RWPE2 (cell line): Measurements from ENCODE around the gene DOCK11.

Experiments
- ATAC-seq: fragments of 200-7000 bp; cut with Tn5 transposase; 3 replicates; pipeline ENCODE4 v1.9.1; 2021; ENCODE audit warnings: low read depth
- DNase-seq: peaks from one replicate; pipeline ENCODE4 v3.0.0-alpha.2; 2020; ENCODE audit warnings: low spot score
- H3K27ac ChIP-seq: fragments of 450-650 bp; 2 replicates; pipeline ENCODE4 v1.5.1; 2017; ENCODE audit warnings: mild to moderate bottlenecking; ENCODE audit not compliant: poor library complexity, severe bottlenecking
- H3K27me3 ChIP-seq: fragments of 250-450 bp; sonication (Bioruptor Pico); 2 replicates; pipeline ENCODE4 v1.5.1; 2021; ENCODE audit warnings: mild to moderate bottlenecking, moderate library complexity; ENCODE audit not compliant: insufficient read depth, poor library complexity, severe bottlenecking
- H3K36me3 ChIP-seq: fragments of 250-450 bp; sonication (Bioruptor Pico); 2 replicates; pipeline ENCODE4 v1.5.1; 2020; ENCODE audit warnings: low read depth, mild to moderate bottlenecking, moderate library complexity
- H3K4me1 ChIP-seq: fragments of 250-450 bp; sonication (Bioruptor Pico); 2 replicates; pipeline ENCODE4 v1.5.1; 2021; ENCODE audit warnings: mild to moderate bottlenecking, moderate library complexity; ENCODE audit not compliant: insufficient read depth, poor library complexity, severe bottlenecking
- H3K4me3 ChIP-seq: fragments of 250-450 bp; sonication (Bioruptor Pico); 2 replicates; pipeline ENCODE4 v1.5.1; 2021; ENCODE audit warnings: mild to moderate bottlenecking, moderate library complexity; ENCODE audit not compliant: severe bottlenecking
- H3K9me3 ChIP-seq: fragments of 250-450 bp; sonication (Bioruptor Pico); 2 replicates; pipeline ENCODE4 v1.5.1; 2021; ENCODE audit warnings: mild to moderate bottlenecking, moderate library complexity; ENCODE audit not compliant: severe bottlenecking
- CTCF ChIP-seq: fragments of 450-650 bp; IDR thresholded peaks from one replicate; pipeline ENCODE4 v1.5.1; 2017; ENCODE audit warnings: mild to moderate bottlenecking, moderate library complexity; ENCODE audit not compliant: poor library complexity, severe bottlenecking

The DOCK11 gene

GRCh38 chrX:118538386-118538785, 42.8 kb downstream of the DOCK11 start:
- H3K27ac ChIP-seq, result no peak overlapping the region
- DNase-seq (no peak), ATAC-seq (no peak)
- TF ChIP-seq CTCF, result no peak
- H3K9me3 ChIP-seq, result no peaks in the 10 kb centered on the region
- H3K36me3 ChIP-seq, result no peaks in the 10 kb centered on the region
- H3K4me3 ChIP-seq, result no peak overlapping the region
- no peaks in the 10 kb centered on the region for H3K27me3 ChIP-seq
- H3K4me1 ChIP-seq, result no peaks in the 10 kb centered on the region

GRCh38 chrX:118540342-118540741, 44.7 kb downstream of the DOCK11 start:
- no peak for TF ChIP-seq CTCF
- H3K27me3 ChIP-seq, result no peaks in the 10 kb centered on the region
- no peaks in the 10 kb centered on the region for H3K9me3 ChIP-seq
- H3K27ac ChIP-seq, result no peak overlapping the region
- no peaks in the 10 kb centered on the region for H3K36me3 ChIP-seq
- H3K4me1 ChIP-seq, result no peaks in the 10 kb centered on the region
- ATAC-seq, result no peak
- DNase-seq, result no peak
- no peak overlapping the region for H3K4me3 ChIP-seq

- DNase-seq (no peak), ATAC-seq (no peak)
- no peak for TF ChIP-seq CTCF
- Histone ChIP-seq H3K27ac (no peak overlapping the region), H3K27me3 (no peaks in the 10 kb centered on the region), H3K4me1 (no peaks in the 10 kb centered on the region), H3K4me3 (no peak overlapping the region), H3K9me3 (no peaks in the 10 kb centered on the region), H3K36me3 (no peaks in the 10 kb centered on the region)
Observed at GRCh38 chrX:118541482-118541881, 45.9 kb downstream of the DOCK11 start.

GRCh38 chrX:118545510-118545909, 49.9 kb downstream of the DOCK11 start:
- TF ChIP-seq CTCF, result no peak
- no peak for ATAC-seq
- Histone ChIP-seq H3K27ac (no peak overlapping the region), H3K4me1 (no peaks in the 10 kb centered on the region), H3K4me3 (no peak overlapping the region), H3K27me3 (no peaks in the 10 kb centered on the region), H3K36me3 (no peaks in the 10 kb centered on the region), H3K9me3 (no peaks in the 10 kb centered on the region)
- no peak for DNase-seq

- no peaks in the 10 kb centered on the region for H3K9me3 ChIP-seq
- peaks cover 9% of the 10 kb centered on the region for H3K4me1 ChIP-seq
- H3K27ac ChIP-seq, result no peak overlapping the region
- H3K4me3 ChIP-seq, result no peak overlapping the region
- no peaks in the 10 kb centered on the region for H3K36me3 ChIP-seq
- DNase-seq, result no peak
- ATAC-seq, result no peak
- TF ChIP-seq CTCF, result no peak
- H3K27me3 ChIP-seq, result no peaks in the 10 kb centered on the region
Observed at GRCh38 chrX:118548841-118549240, 53.2 kb downstream of the DOCK11 start.
